Lower leg skin (tissue), 4 donors: Measurements from ENCODE around the gene RPL36. TPM values are rescaled to one million over a fixed set of nuclear protein-coding genes. Genes with fewer than 3 reads are reported as not detected.
A peak's percentile ranks its signal among the peaks of the same experiment; 100 is the strongest.
"Not testable (repeated sequence)": the region's sequence is repeated elsewhere in the genome, so short reads cannot be mapped to it uniquely, and the experiment has no call there.

Source experiments
- DNase-seq, 2 donors: peaks; one replicate each; pipeline ENCODE4 v3.0.0-alpha.2; 2019; ENCODE audit warnings: low spot score in 2 of 2
- H3K4me3 ChIP-seq: fragments of 200-600 bp; sonication (generic); 2 replicates; pipeline ENCODE4 v1.5.1; 2017; ENCODE audit warnings: mild to moderate bottlenecking, low read depth; ENCODE audit not compliant: poor library complexity, severe bottlenecking
- CTCF ChIP-seq, 3 donors: fragments of 450-650 bp; IDR thresholded peaks; one replicate each; pipeline ENCODE4 v1.5.1; 2016; ENCODE audit warnings: antibody characterized with exemption in 3 of 3, mild to moderate bottlenecking in 3 of 3, moderate library complexity in 2 of 3
- POLR2A ChIP-seq, 2 donors: fragments of 450-650 bp; IDR thresholded peaks; one replicate each; pipeline ENCODE4 v1.6.1; 2016 to 2017; ENCODE audit warnings: antibody characterized with exemption in 2 of 2, mild to moderate bottlenecking in 1 of 2, moderate library complexity in 1 of 2
- WGBS, 2 donors: methylation state at CpG; one replicate each; pipeline ENCODE4 v1.1.5; 2018; 5-methylcytosine and 5-hydroxymethylcytosine counted together
- intact Hi-C: fragments of 100-400 bp; cut with DNase I; formaldehyde crosslinking; loops from one replicate; pipeline ENCODE4 v1.15.0; 2023; ENCODE audit warnings: low total_unique reads
- total RNA-seq, 4 donors: library from RNA; depleted of rRNA; stranded (reverse); fragments of >200 nt; gene quantifications; one replicate each; pipeline ENCODE4 v1.1.0, GENCODE V29; 2016

Gene RPL36
- total RNA-seq, 4 donors from 2014 or later = 1,101 to 1,427 (median 1,254) TPM

- intact Hi-C loops = no loop called here
- no peak overlapping the region for H3K4me3 ChIP-seq
- peak in 1 of 2 donors; percentile 81 for DNase-seq
- 85 to 90% methylated on average over 29 to 37 of the region's 42 CpGs for WGBS, 2 donors
- no peak for TF ChIP-seq POLR2A (IDR thresholded peaks at IDR 0.05)
Observed at GRCh38 chr19:5696196-5697021, 6.3 kb downstream of the RPL36 start.

GRCh38 chr19:5697022-5697889, 7.2 kb downstream of the RPL36 start:
- WGBS, 2 donors = 76 to 77% methylated on average over 25 of the region's 25 CpGs
- intact Hi-C loops = no loop called here

GRCh38 chr19:5697890-5698634, 8.0 kb downstream of the RPL36 start:
- TF ChIP-seq POLR2A (IDR thresholded peaks at IDR 0.05) = no peak
- no peak for TF ChIP-seq CTCF (IDR thresholded peaks at IDR 0.05)
- no peak for DNase-seq
- 81% methylated on average over 26 to 29 of the region's 30 CpGs for WGBS, 2 donors
- intact Hi-C loops = no loop called here
- H3K4me3 ChIP-seq = no peak overlapping the region

More at GRCh38 chr19:5697022-5697889, 7.2 kb downstream of the RPL36 start:
- H3K4me3 ChIP-seq = no peak overlapping the region
- TF ChIP-seq POLR2A (IDR thresholded peaks at IDR 0.05) (no peak), CTCF (IDR thresholded peaks at IDR 0.05) (no peak)
- peak in 1 of 2 donors; percentile 82 for DNase-seq

- DNase-seq = no peak
- WGBS, 2 donors = 89 to 92% methylated on average over 31 to 37 of the region's 38 CpGs
- TF ChIP-seq CTCF (IDR thresholded peaks at IDR 0.05) (no peak), POLR2A (IDR thresholded peaks at IDR 0.05) (no peak)
- H3K4me3 ChIP-seq = no peak overlapping the region
- intact Hi-C loops = no loop called here
Observed at GRCh38 chr19:5698635-5699422, 8.7 kb downstream of the RPL36 start.

- DNase-seq = no peak
- TF ChIP-seq CTCF (IDR thresholded peaks at IDR 0.05) = no peak
- no peak for TF ChIP-seq POLR2A (IDR thresholded peaks at IDR 0.05)
Observed at GRCh38 chr19:5700455-5701092, 10.5 kb downstream of the RPL36 start.

GRCh38 chr19:5702053-5702410, 11.9 kb downstream of the RPL36 start:
- intact Hi-C loops = not testable (repeated sequence)

More at GRCh38 chr19:5700455-5701092, 10.5 kb downstream of the RPL36 start:
- H3K4me3 ChIP-seq = no peak overlapping the region
- WGBS, 2 donors = 91 to 92% methylated on average over 18 to 22 of the region's 22 CpGs
- intact Hi-C loops = no loop called here

More at GRCh38 chr19:5702053-5702410, 11.9 kb downstream of the RPL36 start:
- H3K4me3 ChIP-seq, DNase-seq: not testable (repeated sequence)
- WGBS, 2 donors = 100% methylated on average over 2 of the region's 28 CpGs; no CpG with 5 or more reads in 1 of the 2 donors
